Panc1 (cell line): Measurements from ENCODE around the gene MCM8. TPM values are rescaled to one million over a fixed set of nuclear protein-coding genes. Genes with fewer than 3 reads are reported as not detected.

Experiments
- ATAC-seq: fragments of 200-7000 bp; cut with Tn5 transposase; 2 replicates; pipeline ENCODE4 v1.9.1; 2020; ENCODE audit warnings: mild to moderate bottlenecking, moderate library complexity
- BruUV-seq: library from RNA; stranded (reverse); fragments of 400-500 nt; replicated peaks from 2 replicates; lab custom pipeline; 2021; lab: Mats Ljungman, UMichigan
- CTCF ChIA-PET: fragments of 300-600 bp; sonication (Branson Sonifier 250); formaldehyde crosslinking; loops from one replicate; lab custom pipeline; 2022; ENCODE audit warnings: antibody characterized with exemption; lab: Charles Lee
- POLR2A ChIA-PET: fragments of 300-600 bp; sonication (Branson Sonifier 250); formaldehyde crosslinking; loops from one replicate; lab custom pipeline; 2022; ENCODE audit warnings: antibody characterized with exemption; lab: Charles Lee
- DNase-seq: peaks from one replicate; pipeline ENCODE4 v3.0.0-alpha.2; 2010; ENCODE audit warnings: low read depth, low spot score
- H3K27ac ChIP-seq: 2 replicates; pipeline ENCODE4 v1.5.1; 2011; ENCODE audit warnings: mild to moderate bottlenecking, low read length, inconsistent platforms
- H3K27me3 ChIP-seq: fragments of 200-500 bp; sonication (Bioruptor generic); 2 replicates; pipeline ENCODE4 v1.6.0; 2014; ENCODE audit warnings: low read length, inconsistent platforms; ENCODE audit not compliant: control insufficient read depth, insufficient read depth
- H3K36me3 ChIP-seq: fragments of 200-500 bp; sonication (Bioruptor generic); 2 replicates; pipeline ENCODE4 v1.5.1; 2014; ENCODE audit warnings: inconsistent platforms, mild to moderate bottlenecking, low read length, moderate library complexity; ENCODE audit not compliant: control insufficient read depth, insufficient read depth
- H3K4me1 ChIP-seq: 2 replicates; pipeline ENCODE4 v1.5.1; 2011; ENCODE audit warnings: inconsistent platforms, mild to moderate bottlenecking, low read length, moderate library complexity; ENCODE audit not compliant: control insufficient read depth, insufficient read depth
- H3K4me3 ChIP-seq, 2 experiments: 2 replicates each; pipeline ENCODE4 v1.5.1; 2011 to 2012; ENCODE audit warnings: low read depth in 2 of 2, low read length in 2 of 2, mild to moderate bottlenecking in 2 of 2, inconsistent platforms in 1 of 2, moderate library complexity in 1 of 2
- H3K9me3 ChIP-seq: fragments of 200-500 bp; sonication (Bioruptor generic); 2 replicates; pipeline ENCODE4 v1.5.1; 2014; ENCODE audit warnings: low read depth, mild to moderate bottlenecking, inconsistent platforms, low read length, moderate library complexity; ENCODE audit not compliant: control insufficient read depth, insufficient read depth
- POLR2AphosphoS5 ChIP-seq: IDR thresholded peaks from 2 replicates; pipeline ENCODE4 v1.6.1; 2012; ENCODE audit warnings: mild to moderate bottlenecking, low read depth, low read length, moderate library complexity
- REST ChIP-seq, 2 experiments: IDR thresholded peaks; 2 replicates each; pipeline ENCODE4 v1.6.1; 2011 to 2012; ENCODE audit warnings: low read depth in 2 of 2, control low read depth in 1 of 2, low read length in 1 of 2, mild to moderate bottlenecking in 1 of 2, moderate library complexity in 1 of 2; ENCODE audit not compliant: insufficient read depth in 1 of 2
- SIN3A ChIP-seq: IDR thresholded peaks from 2 replicates; pipeline ENCODE4 v1.6.1; 2012; ENCODE audit warnings: low read depth, mild to moderate bottlenecking, low read length, moderate library complexity, borderline replicate concordance; ENCODE audit not compliant: insufficient read depth
- TCF7L2 ChIP-seq: IDR thresholded peaks from 2 replicates; pipeline ENCODE4 v1.6.1; 2011; ENCODE audit warnings: mild to moderate bottlenecking, low read depth, low read length, inconsistent platforms
- in situ Hi-C: cut with HindIII; loops from 2 replicates; pipeline ENCODE4 v1.10.0; 2016; ENCODE audit warnings: low sequenced_read_pairs, low pct_unique_long_range_greater_than_20kb
- intact Hi-C: fragments of 100-400 bp; cut with micrococcal nuclease; formaldehyde crosslinking; loops from one replicate; pipeline ENCODE4 v1.10.0; 2022; ENCODE audit not compliant: unreplicated experiment
- total RNA-seq: library from RNA; stranded (reverse); gene quantifications from one replicate; pipeline ENCODE4 v1.2.1, GENCODE V29; 2021; ENCODE audit not compliant: unreplicated experiment
- TF ChIP-seq, protein P1 (sequence below): fragments of 450-650 bp; IDR thresholded peaks from 2 replicates; pipeline ENCODE4 v1.5.1; 2017; ENCODE audit warnings: mild to moderate bottlenecking

Gene MCM8
- total RNA-seq, 1 experiment from 2014 or later = 28.3 TPM

DNA sequence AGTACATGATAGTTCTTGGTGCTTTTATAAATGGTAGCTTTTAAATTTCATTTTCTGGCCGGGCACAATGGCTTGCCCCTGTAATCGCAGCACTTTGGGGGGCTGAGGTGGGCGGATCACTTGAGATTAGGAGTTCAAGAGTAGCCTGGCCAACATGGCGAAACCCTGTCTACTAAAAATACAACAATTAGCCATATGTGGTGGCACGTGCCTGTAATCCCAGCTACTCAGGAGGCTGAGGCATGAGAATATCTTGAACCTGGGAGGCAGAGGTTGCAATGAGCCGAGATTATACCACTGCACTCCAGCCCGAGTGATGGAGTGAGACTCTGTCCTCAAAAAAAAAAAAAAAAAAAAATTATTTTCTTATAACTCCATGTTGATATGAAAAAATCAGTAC, 67.4 kb downstream of the MCM8 start:
- Histone ChIP-seq H3K27me3 (no peaks in the 10 kb centered on the region), H3K27ac (no peak overlapping the region), H3K4me1 (no peaks in the 10 kb centered on the region), H3K9me3 (no peaks in the 10 kb centered on the region), H3K4me3 (no peak overlapping the region), H3K36me3 (peaks cover 8% of the 10 kb centered on the region)
- intact Hi-C loops = no loop called here
- ChIA-PET CTCF (no interaction called here), POLR2A (no interaction called here)
- in situ Hi-C loops = no loop called here
- BruUV-seq = no TSS peak
- no peak for DNase-seq
- ATAC-seq = no peak
- TF ChIP-seq POLR2AphosphoS5 = no peak
- TF ChIP-seq, protein P1, sequence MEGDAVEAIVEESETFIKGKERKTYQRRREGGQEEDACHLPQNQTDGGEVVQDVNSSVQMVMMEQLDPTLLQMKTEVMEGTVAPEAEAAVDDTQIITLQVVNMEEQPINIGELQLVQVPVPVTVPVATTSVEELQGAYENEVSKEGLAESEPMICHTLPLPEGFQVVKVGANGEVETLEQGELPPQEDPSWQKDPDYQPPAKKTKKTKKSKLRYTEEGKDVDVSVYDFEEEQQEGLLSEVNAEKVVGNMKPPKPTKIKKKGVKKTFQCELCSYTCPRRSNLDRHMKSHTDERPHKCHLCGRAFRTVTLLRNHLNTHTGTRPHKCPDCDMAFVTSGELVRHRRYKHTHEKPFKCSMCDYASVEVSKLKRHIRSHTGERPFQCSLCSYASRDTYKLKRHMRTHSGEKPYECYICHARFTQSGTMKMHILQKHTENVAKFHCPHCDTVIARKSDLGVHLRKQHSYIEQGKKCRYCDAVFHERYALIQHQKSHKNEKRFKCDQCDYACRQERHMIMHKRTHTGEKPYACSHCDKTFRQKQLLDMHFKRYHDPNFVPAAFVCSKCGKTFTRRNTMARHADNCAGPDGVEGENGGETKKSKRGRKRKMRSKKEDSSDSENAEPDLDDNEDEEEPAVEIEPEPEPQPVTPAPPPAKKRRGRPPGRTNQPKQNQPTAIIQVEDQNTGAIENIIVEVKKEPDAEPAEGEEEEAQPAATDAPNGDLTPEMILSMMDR = no peak
- TF ChIP-seq REST (IDR thresholded peaks at IDR 0.05; ENCODE audit: insufficient read depth in 1 of 2, low read depth in 2 of 2, low read length in 1 of 2) = no peak
- no peak for TF ChIP-seq SIN3A
- no peak for TF ChIP-seq TCF7L2

DNA sequence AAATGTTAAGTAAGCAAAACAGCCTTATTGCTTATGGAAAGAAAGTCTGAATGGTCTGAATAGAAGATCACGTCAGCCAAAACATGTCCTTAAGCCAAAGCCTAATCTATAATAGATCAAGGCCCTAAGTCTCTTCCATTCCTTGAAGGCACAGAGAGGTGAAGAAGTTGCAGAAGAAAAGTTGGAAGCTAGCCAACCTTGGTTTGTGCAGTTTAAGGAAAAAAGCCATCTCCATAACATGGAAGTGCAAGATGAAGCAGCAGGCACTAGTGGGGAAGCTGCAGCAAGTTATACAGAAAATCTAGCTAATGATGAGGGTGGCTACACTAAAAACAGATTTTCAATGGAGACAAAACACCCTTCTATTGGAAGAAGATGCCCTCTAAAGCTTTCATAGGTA, 74.3 kb downstream of the MCM8 start:
- ATAC-seq (no peak), DNase-seq (no peak)
- CTCF ChIA-PET = no interaction called here
- H3K27me3 ChIP-seq = no peaks in the 10 kb centered on the region
- TF ChIP-seq POLR2AphosphoS5 (no peak), TCF7L2 (no peak), REST (IDR thresholded peaks at IDR 0.05; ENCODE audit: insufficient read depth in 1 of 2, low read depth in 2 of 2, low read length in 1 of 2) (no peak), SIN3A (no peak)
- TF ChIP-seq, protein P1 = no peak
- POLR2A ChIA-PET = no interaction called here
- BruUV-seq = no TSS peak
- in situ Hi-C loops = no loop called here
- no peaks in the 10 kb centered on the region for H3K4me1 ChIP-seq
- H3K27ac ChIP-seq = no peak overlapping the region
- H3K9me3 ChIP-seq = no peaks in the 10 kb centered on the region
- no peak overlapping the region for H3K4me3 ChIP-seq
- peaks cover 4% of the 10 kb centered on the region; the same call in 1 of the 2 replicates for H3K36me3 ChIP-seq
- intact Hi-C loops = no loop called here
